ENCODE results near the gene UBE2M. TPM values are rescaled to one million over a fixed set of nuclear protein-coding genes. Genes with fewer than 3 reads are reported as not detected.

UBE2M gene
- total RNA-seq (2022; extraction: Qiagen RNA extraction; ENCODE audit: low read depth), result 134 to 148 TPM (median 138 TPM) in 5 replicates

DNA sequence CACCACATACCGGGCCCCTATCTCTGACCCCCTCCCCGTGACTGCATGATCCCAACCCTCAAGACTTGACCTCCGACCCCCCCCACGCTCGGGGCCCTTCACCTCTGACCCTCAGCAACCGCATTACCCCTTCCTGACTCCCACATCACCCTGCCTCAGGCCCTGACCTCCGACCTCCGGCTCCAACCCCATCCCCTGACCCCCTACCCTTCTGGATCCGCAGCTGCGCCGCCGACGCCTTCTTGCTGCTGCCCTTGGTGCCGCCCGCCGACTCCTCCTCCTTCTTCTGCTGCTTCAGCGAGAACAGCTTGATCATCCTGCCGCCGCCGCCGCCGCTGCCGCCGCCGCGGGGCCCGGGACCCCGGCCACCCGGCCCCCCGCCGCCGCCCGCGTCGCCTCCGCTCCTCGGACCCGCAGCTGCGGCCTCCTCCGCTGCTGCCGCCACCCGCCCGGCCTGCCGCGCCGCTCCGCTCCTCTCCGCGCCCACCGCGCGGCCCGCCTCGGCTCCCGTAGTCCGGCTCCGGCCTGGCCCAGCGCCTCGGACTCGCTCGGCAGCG, at the start of gene UBE2M:
Gene UBE2M, minus strand, starts transcription at position 546 of the 557 bp plus-strand sequence. Its CDS starts 230 bp downstream, at position 316.

DNA sequence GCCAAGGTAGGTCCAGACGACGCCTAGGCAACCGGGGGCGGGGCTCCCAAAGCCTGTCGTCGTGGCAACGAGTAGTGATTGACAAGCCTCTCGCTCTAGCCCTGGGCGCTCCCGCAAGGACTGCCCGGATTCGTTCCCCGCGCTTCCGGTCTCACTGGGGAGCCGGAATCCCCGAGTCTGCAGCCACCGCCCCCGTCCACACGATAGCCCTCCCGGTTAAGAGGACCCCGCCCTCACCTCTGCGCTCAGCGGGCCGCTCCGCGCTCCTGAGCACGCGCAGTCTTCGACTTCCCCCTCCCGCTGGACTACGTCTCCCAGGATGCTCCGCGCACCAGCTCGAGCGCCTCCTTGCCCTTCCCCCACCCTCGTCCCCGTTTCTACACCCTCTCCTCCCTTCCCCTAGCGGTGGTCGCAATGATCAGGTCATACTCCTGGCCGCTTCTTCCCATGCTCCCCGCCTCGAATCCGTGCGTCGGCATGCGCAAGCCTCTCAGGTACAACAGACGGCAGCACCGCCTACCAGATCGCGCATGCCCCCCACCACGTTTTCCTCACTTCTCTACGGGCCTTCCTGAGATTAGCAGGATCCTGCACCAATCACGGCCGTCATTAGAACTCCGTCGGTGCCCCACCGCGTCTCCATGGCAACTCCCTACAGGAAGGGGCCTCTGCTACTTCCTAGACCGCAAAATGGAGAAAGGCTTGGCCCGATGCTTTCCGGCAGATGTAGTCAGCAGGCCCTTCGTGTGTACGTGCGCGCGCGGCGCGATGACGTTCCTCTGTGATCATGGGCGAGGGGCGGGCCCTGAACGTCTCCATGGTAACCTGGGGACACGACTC, 14.6 kb upstream of the UBE2M start, which contains the start of gene MZF1:
Gene MZF1, minus strand, starts transcription at position 518 of the 840 bp plus-strand sequence. CDS start 1,946 bp downstream, outside the sequence.

DNA sequence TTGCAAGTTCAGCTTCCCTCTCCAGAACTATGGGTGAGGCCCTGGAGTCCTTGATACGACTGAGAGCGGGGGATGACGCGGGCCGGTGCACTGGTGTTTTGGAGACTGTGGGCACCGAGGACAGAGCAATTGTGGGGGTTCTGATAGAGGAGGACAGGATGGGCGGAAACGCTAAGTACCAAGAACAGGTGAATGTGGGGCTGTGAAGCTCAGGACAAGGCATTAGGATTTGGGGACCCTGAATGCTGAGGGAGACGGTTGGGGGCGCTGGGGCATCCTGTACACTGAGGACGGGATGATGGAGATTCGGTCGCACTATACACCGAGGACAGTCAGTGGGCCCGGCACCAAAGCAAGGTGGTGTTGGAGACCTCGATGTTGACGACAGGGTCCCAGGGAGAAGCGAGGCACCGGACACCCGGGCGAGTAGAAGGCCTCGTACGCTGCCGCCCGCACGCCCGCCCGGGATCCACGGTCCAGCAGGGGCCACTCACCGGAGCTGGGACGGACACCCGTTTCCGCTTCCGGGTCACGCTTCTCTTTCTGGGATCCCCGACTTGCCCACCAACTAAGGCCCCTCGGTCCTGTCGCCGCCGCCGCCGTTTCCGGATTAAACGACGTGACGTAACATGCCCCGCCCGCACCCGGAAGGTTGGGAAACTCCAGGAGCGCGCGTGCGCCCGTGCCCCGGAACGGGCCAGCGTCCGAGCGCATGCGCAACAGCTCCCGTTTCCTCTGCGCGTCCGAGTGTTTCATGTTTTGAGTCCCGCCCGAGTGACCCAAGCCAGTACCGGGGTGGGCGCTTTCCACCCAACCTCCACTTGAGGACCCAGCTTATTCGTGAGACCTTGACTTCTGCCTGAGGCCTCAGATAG, 3.7 kb downstream of the UBE2M start, which contains the start of gene CHMP2A:
Gene CHMP2A, minus strand, starts transcription at position 612 of the 875 bp plus-strand sequence. CDS start 893 bp downstream, outside the sequence.

DNA sequence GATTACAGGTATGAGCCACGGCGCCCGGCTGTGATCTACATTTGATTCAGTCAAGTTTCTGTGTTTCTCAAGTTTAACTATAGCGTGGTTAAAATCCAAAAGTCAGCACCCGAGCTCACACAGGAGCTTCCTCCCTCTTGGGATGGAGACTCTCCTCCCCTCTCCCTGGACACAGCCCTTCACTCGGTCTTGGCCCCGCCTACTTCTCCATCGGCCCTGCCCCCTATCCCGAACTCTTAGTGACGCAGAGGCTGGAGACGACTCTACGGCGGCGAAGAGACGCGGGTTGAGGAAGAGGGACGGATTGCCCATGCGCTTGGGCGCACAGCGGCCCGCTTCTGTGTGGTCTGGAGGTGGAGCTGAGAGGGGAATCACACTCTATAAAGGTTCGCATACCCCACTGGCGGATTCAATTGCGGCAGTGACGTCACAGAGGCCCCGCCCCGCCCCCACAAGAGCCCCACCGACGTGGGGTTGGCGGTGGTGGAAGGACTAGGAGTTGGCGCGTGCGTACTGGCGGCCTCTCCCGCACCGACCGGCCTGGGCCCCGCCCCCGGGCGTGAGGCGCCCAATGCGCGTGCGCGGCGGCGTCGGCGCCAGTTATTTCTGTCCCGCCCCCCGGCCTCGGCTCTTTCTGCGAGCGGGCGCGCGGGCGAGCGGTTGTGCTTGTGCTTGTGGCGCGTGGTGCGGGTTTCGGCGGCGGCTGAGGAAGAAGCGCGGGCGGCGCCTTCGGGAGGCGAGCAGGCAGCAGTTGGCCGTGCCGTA, 14.4 kb downstream of the UBE2M start, which contains the start of gene TRIM28:
Gene TRIM28, plus strand, starts transcription at position 239 of the 765 bp plus-strand sequence. CDS start 694 bp downstream, outside the sequence.

DNA sequence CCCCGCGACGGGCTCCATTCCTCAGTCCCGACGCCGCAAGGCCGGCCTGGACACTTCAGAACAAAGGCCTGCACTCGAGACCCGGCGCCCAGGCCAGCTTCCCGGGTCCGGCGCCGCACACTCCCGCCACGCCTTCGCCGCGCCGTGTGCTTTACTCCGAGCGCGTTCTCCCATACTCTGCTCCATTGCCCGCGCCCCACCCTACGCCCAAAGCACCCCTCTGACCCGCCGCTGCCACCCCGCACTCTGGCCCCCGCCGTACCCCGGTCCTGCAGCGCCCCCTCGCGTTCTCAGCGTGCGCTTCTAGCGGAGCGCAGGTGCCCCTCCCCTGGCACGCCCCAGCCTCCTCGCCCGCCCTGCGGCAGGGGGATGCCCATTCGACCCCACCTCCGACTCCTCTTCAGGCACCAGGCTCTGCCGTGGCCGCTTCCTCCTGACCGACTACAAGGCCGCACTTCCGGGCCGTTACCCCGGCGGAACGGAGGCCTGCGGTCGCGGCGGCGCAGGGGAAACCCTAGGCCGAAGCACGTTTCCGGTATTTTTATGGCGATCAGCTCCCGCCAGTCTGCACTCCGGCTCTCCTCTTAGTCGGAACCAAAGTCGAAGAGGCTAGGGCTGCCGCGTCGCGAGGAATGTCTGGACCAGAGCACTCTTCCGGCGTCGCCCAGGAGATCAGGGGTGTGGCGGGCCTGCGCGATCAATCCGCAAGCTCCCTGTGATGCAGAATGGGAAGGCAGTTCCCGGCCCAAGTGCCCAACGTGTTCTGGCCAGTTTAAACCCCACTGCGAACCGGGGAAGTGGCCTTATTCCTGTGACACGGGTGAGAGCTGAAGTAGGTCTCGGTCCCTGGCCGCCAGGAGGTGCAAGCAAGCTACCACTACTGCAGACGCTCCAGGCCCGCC, 38.8 kb downstream of the UBE2M start, which contains the start of gene ZBTB45:
Gene ZBTB45, minus strand, starts transcription at position 456 of the 902 bp plus-strand sequence. CDS start 2,137 bp downstream, outside the sequence.

DNA sequence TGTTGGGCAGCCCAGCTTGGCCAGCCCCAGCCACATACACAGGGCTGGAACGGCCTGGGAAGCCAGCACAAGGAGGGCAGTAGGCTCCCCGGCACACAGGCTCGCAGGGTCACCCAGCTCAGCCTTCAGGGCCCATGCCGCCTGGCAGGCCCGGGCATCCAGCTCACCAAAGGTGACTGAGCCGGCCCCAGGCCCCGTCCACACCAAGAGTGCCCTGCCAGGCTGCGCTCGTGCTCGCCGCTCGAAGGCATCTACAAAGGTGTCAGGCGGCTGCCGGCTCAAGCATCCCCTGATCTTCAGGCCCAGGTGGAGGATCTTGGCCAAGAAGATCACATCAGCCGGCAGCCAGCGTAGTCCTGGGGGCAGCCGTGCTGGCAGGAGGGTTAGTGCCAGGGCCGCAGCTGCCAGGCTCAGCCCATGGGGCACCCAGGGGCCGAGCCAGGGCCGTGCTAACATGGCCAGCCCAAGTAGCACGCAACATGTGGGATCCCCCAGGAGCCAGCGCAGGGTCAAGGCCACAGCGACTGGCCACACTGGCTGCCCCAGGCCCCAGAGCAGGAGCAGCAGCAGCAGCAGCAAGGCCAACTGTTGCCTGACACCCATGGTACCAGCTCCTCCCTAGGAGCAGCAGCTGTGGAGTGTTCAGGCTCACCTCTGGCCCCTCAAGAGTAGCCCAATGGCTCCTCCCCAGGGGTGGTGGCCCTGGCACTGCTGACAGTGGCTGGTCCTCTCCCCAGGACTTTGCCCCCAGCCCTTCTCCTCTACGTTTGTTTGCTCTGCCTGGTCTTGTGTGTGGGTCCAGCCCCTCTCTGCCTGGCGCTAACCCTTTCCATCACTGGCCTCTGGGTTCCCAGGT, 46.8 kb downstream of the UBE2M start, which contains the start of gene SLC27A5:
Gene SLC27A5, minus strand, starts transcription at position 640 of the 856 bp plus-strand sequence. Its CDS starts 37 bp downstream, at position 603.

Other genes with a start within 250 kb of the UBE2M start
- gene ZSCAN22, start 231.6 kb downstream of the UBE2M start, total RNA-seq (2022; extraction: Qiagen RNA extraction; ENCODE audit: low read depth), result 1.7 to 3.3 TPM (median 2.7 TPM) in 5 replicates
- gene A1BG, start 205.1 kb downstream of the UBE2M start, total RNA-seq (2022; extraction: Qiagen RNA extraction; ENCODE audit: low read depth), result 7.2 to 12.3 TPM (median 10.0 TPM) in 5 replicates
- 0.60 to 1.8 TPM (median 1.5 TPM) in 5 replicates for gene ZNF497, start 195.9 kb downstream of the UBE2M start, total RNA-seq (2022; extraction: Qiagen RNA extraction; ENCODE audit: low read depth)
- gene ZNF837, start 177.6 kb downstream of the UBE2M start, total RNA-seq (2022; extraction: Qiagen RNA extraction; ENCODE audit: low read depth), result 0.74 to 1.7 TPM (median 1.4 TPM) in 5 replicates
- gene RPS5, start 171.3 kb downstream of the UBE2M start, total RNA-seq (2022; extraction: Qiagen RNA extraction; ENCODE audit: low read depth), result 1,770 to 2,546 TPM (median 2,356 TPM) in 5 replicates
- gene RNF225, start 163.0 kb downstream of the UBE2M start, total RNA-seq (2022; extraction: Qiagen RNA extraction; ENCODE audit: low read depth), result not detected in 5 replicates
- gene ZNF584, start 150.0 kb downstream of the UBE2M start, total RNA-seq (2022; extraction: Qiagen RNA extraction; ENCODE audit: low read depth), result 17.6 to 20.4 TPM (median 18.2 TPM) in 5 replicates
- 0.07 to 0.09 TPM (median 0.09 TPM) in 3 of 5 replicates, not detected in the others for gene ZNF132, start 118.5 kb downstream of the UBE2M start, total RNA-seq (2022; extraction: Qiagen RNA extraction; ENCODE audit: low read depth)
- 5.7 to 7.9 TPM (median 7.0 TPM) in 5 replicates for gene ZNF324B, start 107.0 kb downstream of the UBE2M start, total RNA-seq (2022; extraction: Qiagen RNA extraction; ENCODE audit: low read depth)
- 7.2 to 11.7 TPM (median 8.9 TPM) in 5 replicates for gene ZNF324, start 91.5 kb downstream of the UBE2M start, total RNA-seq (2022; extraction: Qiagen RNA extraction; ENCODE audit: low read depth)
- 10.7 to 15.1 TPM (median 12.0 TPM) in 5 replicates for gene ZNF446, start 82.3 kb downstream of the UBE2M start, total RNA-seq (2022; extraction: Qiagen RNA extraction; ENCODE audit: low read depth)
- gene SLC27A5, start 46.6 kb downstream of the UBE2M start, total RNA-seq (2022; extraction: Qiagen RNA extraction; ENCODE audit: low read depth), result 18.4 to 32.9 TPM (median 29.4 TPM) in 5 replicates
- 8.3 to 24.0 TPM (median 20.1 TPM) in 5 replicates for gene ZBTB45, start 38.8 kb downstream of the UBE2M start, total RNA-seq (2022; extraction: Qiagen RNA extraction; ENCODE audit: low read depth)
- gene TRIM28, start 14.5 kb downstream of the UBE2M start, total RNA-seq (2022; extraction: Qiagen RNA extraction; ENCODE audit: low read depth), result 606 to 732 TPM (median 664 TPM) in 5 replicates
- gene CHMP2A, start 3.5 kb downstream of the UBE2M start, total RNA-seq (2022; extraction: Qiagen RNA extraction; ENCODE audit: low read depth), result 180 to 230 TPM (median 198 TPM) in 5 replicates
- gene MZF1, start 14.7 kb upstream of the UBE2M start, total RNA-seq (2022; extraction: Qiagen RNA extraction; ENCODE audit: low read depth), result 7.0 to 19.9 TPM (median 16.5 TPM) in 5 replicates